ENCODE measurements around the gene CRIP2. TPM values are rescaled to one million over a fixed set of nuclear protein-coding genes. Genes with fewer than 3 reads are reported as not detected.

CRIP2 gene
- total and polyA plus RNA-seq, 10 of the 15 experiments (the other 5 are each of a cell fraction or from before 2014, with no cell fraction given) = 0.04 to 0.62 (median 0.37) TPM; not detected in 5

DNA sequence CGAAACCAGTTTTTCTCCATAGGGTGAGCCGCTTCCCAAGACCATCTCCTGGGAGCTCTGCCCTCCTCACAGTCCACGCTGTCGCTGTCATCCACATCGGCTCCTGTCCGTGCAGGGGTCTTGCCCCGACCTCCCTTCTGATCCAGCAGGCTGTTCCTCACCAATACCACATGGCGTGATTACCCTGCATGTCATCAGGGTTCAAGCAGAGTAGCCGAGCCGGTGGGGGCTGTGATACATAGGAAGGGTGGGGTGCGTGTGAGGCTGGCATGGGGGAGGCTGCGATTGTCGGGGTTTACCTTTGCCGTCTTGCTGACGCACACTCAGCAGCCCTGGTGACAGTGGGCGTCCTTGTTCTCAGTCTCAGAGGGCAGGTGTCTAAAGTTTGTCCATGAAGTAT, 33.4 kb downstream of the CRIP2 start:
- Histone ChIP-seq H3K36me3 (ENCODE audit: control insufficient read depth in 2 of 2, insufficient read depth in 2 of 2, low read length in 1 of 2) (no peaks in the 10 kb centered on the region), H3K79me2 (ENCODE audit: control insufficient read depth, insufficient read depth, low read length) (no peaks in the 10 kb centered on the region), H3K4me1 (ENCODE audit: control insufficient read depth, insufficient read depth, low read length) (no peaks in the 10 kb centered on the region), H3K27ac (ENCODE audit: control insufficient read depth, insufficient read depth) (no peak overlapping the region), H4K20me1 (ENCODE audit: control insufficient read depth, insufficient read depth) (no peaks in the 10 kb centered on the region), H3K27me3 (replicated peaks in 1 of 2; ENCODE audit: control insufficient read depth in 2 of 2, insufficient read depth in 2 of 2, low read length in 1 of 2) (peaks cover 1 to 3% of the 10 kb centered on the region in 2 experiments; a peak in 1 of 4 replicates), H2AFZ (ENCODE audit: control insufficient read depth, low read depth, low read length) (no peak overlapping the region), H3K4me3 (no peak overlapping the region), H3K4me2 (ENCODE audit: control insufficient read depth, insufficient read depth) (no peak overlapping the region), H3K9me3 (replicated peaks; ENCODE audit: control insufficient read depth, insufficient read depth, low read length) (no peaks in the 10 kb centered on the region), H3K9ac (ENCODE audit: control insufficient read depth, insufficient read depth, low read length) (no peak overlapping the region)
- BruUV-seq (replicated peaks) = no TSS peak
- WGBS (ENCODE audit: insufficient coverage, insufficient replicate concordance, low lambda C conversion rate, missing lambda C conversion rate) = 59% methylated on average over 16 of the region's 16 CpGs
- TF ChIP-seq GABPA (IDR thresholded peaks at IDR 0.05; ENCODE audit: low read depth) (no peak), SRF (IDR thresholded peaks at IDR 0.05; ENCODE audit: low read depth in 2 of 2, low read length in 2 of 2) (no peak), ATF2 (IDR thresholded peaks at IDR 0.05; ENCODE audit: low read length) (no peak), STAT1 (conservative IDR thresholded peaks at IDR 0.05) (no peak), CBFB (IDR thresholded peaks at IDR 0.05; ENCODE audit: low read depth) (no peak), RELA (IDR thresholded peaks at IDR 0.05; ENCODE audit: borderline replicate concordance, partially characterized antibody) (no peak), RCOR1 (conservative IDR thresholded peaks at IDR 0.05; ENCODE audit: low read depth, low read length) (no peak), ESRRA (IDR thresholded peaks at IDR 0.05; ENCODE audit: low read length) (no peak), MXI1 (IDR thresholded peaks at IDR 0.05; ENCODE audit: low read depth, low read length) (no peak), MTA3 (IDR thresholded peaks at IDR 0.05; ENCODE audit: borderline replicate concordance, low read length) (no peak), BCL11A (IDR thresholded peaks at IDR 0.05; ENCODE audit: low read depth, low read length) (no peak), YBX1 (IDR thresholded peaks at IDR 0.05) (no peak), EP300 (IDR thresholded peaks at IDR 0.05; ENCODE audit: borderline replicate concordance in 1 of 2, control insufficient read depth in 1 of 2, low read depth in 2 of 2, low read length in 2 of 2) (no peak), JUNB (IDR thresholded peaks at IDR 0.05) (no peak), IRF4 (IDR thresholded peaks at IDR 0.05; ENCODE audit: low read depth, low read length) (no peak), IKZF1 (conservative IDR thresholded peaks at IDR 0.05) (no peak), KDM1A (IDR thresholded peaks at IDR 0.05; ENCODE audit: borderline replicate concordance) (no peak), IKZF2 (IDR thresholded peaks at IDR 0.05) (no peak)
- FAIRE-seq (no peak), ATAC-seq (no peak), DNase-seq (ENCODE audit: low read depth, low spot score) (no peak)
- RAD21 ChIA-PET (ENCODE audit: unreplicated experiment) = no interaction called here
- CTCF ChIA-PET = no interaction called here
- in situ Hi-C loops (cut with MboI) (no loop called here), intact Hi-C loops (cut with micrococcal nuclease; ENCODE audit: unreplicated experiment) (no loop called here)
- POLR2A ChIA-PET = interaction anchor here (0.6 kb wide), 1 partner anchor 16 kb away, joined by 6 read pairs; no protein-coding TSS in a partner anchor
- SMC1A ChIA-PET (ENCODE audit: uncharacterized antibody, unreplicated experiment) = no interaction called here
